Ectodermal cell (in vitro differentiated cells): Measurements from ENCODE around the gene PARP15.
"Not testable (repeated sequence)": the region's sequence is repeated elsewhere in the genome, so short reads cannot be mapped to it uniquely, and the experiment has no call there.

Experiments
- H3K27ac ChIP-seq: 2 replicates; pipeline ENCODE4 v1.7.0; 2013; ENCODE audit warnings: mild to moderate bottlenecking, low read depth, low read length; ENCODE audit not compliant: insufficient read depth, poor library complexity, severe bottlenecking
- H3K27me3 ChIP-seq: 2 replicates; pipeline ENCODE4 v1.7.0; 2013; ENCODE audit warnings: mild to moderate bottlenecking, low read length; ENCODE audit not compliant: insufficient read depth, control insufficient read depth, poor library complexity, severe bottlenecking
- H3K36me3 ChIP-seq: one replicate; pipeline ENCODE4 v1.7.0; 2013; ENCODE audit warnings: low read length; ENCODE audit not compliant: control insufficient read depth, insufficient read depth
- H3K4me1 ChIP-seq: one replicate; pipeline ENCODE4 v1.7.0; 2013; ENCODE audit warnings: low read length; ENCODE audit not compliant: control insufficient read depth, insufficient read depth
- H3K4me3 ChIP-seq: 2 replicates; pipeline ENCODE4 v1.7.0; 2013; ENCODE audit warnings: low read depth, low read length, control low read depth; ENCODE audit not compliant: insufficient read depth
- H3K9me3 ChIP-seq: 2 replicates; pipeline ENCODE4 v1.7.0; 2013; ENCODE audit warnings: mild to moderate bottlenecking, low read length, moderate library complexity; ENCODE audit not compliant: control insufficient read depth
- WGBS, 2 experiments: methylation state at CpG; one replicate each; pipeline ENCODE4 v1.1.7; 2013; ENCODE audit warnings: missing lambda C conversion rate in 2 of 2; 5-methylcytosine and 5-hydroxymethylcytosine counted together

Gene PARP15

GRCh38 chr3:122679085-122679881, 101.8 kb downstream of the PARP15 start:
- no peak overlapping the region for H3K4me3 ChIP-seq
- H3K36me3 ChIP-seq, result no peaks in the 10 kb centered on the region
- H3K4me1 ChIP-seq, result no peaks in the 10 kb centered on the region
- peaks cover 27% of the 10 kb centered on the region for H3K27me3 ChIP-seq
- no peak overlapping the region for H3K27ac ChIP-seq
- no peaks in the 10 kb centered on the region for H3K9me3 ChIP-seq
- 21 to 23% methylated on average over 16 of the region's 16 CpGs for WGBS, 2 experiments

GRCh38 chr3:122679882-122680474, 102.5 kb downstream of the PARP15 start:
- Histone ChIP-seq H3K9me3 (no peaks in the 10 kb centered on the region), H3K27ac (no peak overlapping the region), H3K36me3 (no peaks in the 10 kb centered on the region), H3K4me3 (peak overlapping the region; percentile 68), H3K27me3 (peaks cover 27% of the 10 kb centered on the region), H3K4me1 (no peaks in the 10 kb centered on the region)
- WGBS, 2 experiments, result 76 to 78% methylated on average over 10 of the region's 10 CpGs

DNA sequence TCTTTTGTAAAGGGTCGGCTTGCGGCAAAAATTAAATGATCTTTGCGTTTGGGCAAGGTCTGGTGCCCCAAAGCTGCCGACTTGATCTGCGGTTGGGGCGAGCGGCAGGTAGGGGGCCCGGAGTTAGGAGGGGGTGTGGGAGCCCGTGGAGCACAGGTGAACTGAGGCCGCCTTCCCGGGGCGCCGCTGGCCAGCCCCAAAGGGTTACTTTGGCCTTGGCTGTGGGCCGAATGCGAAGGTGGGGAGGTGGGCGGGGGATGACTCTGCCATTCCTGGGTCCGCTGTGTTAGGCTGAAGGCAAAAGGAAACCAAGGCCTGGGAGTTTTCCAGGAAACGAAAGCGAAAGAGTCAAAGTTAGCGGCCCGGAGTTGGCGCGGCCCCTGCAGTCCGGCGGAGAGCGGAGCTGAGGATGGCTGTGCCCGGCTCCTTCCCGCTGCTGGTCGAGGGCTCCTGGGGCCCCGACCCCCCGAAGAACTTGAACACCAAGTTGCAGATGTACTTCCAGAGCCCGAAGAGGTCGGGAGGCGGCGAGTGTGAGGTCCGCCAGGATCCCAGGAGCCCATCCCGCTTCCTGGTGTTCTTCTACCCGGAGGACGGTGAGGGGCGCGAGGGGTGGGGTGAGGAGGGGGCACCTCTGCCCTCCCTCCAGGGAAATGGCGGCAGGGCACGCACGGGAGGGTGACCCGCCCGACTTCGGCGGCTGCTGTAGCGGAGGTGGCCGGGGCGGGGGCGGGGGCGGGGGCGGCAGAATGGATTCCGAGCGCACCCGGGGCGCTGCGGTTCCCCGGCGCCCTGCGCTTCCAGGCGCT, 103.2 kb downstream of the PARP15 start, which contains the start of gene PARP14:
TSS of gene PARP14 (plus strand) at position 365 of the 809 bp plus-strand sequence. CDS start at position 410, 45 bp downstream.
- H3K4me3 ChIP-seq, result peak within 1 kb of the TSS; percentile 68
- 4 to 5% methylated on average over 63 of the region's 63 CpGs for WGBS, 2 experiments
- H3K36me3 ChIP-seq, result no peaks in the 10 kb centered on the region
- H3K9me3 ChIP-seq, result no peaks in the 10 kb centered on the region
- H3K4me1 ChIP-seq, result no peaks in the 10 kb centered on the region
- H3K27ac ChIP-seq, result no peak within 1 kb of the TSS
- H3K27me3 ChIP-seq, result peaks cover 27% of the 10 kb centered on the region

GRCh38 chr3:122681284-122681973, 104.0 kb downstream of the PARP15 start:
- H3K36me3 ChIP-seq, result no peaks in the 10 kb centered on the region
- H3K9me3 ChIP-seq, result no peaks in the 10 kb centered on the region
- H3K27me3 ChIP-seq, result peaks cover 27% of the 10 kb centered on the region
- WGBS, 2 experiments, result 50% methylated on average over 24 of the region's 24 CpGs
- peak overlapping the region; percentile 68 for H3K4me3 ChIP-seq
- H3K4me1 ChIP-seq, result no peaks in the 10 kb centered on the region
- no peak overlapping the region for H3K27ac ChIP-seq

DNA sequence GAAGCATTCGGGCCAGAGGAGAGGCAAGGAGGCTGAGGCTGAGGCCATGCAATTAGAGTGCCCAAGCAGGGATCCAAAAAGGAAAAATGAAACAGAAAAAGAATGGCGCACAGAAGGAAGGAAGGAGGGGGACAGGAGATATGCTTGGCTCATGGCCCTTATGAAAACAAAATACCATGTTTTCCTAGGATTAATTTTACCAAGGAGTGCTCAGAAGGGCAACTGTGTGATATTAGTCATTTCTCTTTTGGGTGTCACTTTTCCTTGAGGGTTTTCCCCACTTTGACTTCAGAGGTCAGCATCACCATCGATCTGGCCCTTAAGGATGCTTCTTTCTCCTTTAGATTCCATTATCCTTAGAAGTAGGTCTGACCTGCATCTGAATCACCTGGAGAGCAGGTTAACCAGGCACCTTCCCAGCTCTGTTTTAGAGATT, 104.5 kb downstream of the PARP15 start:
- Histone ChIP-seq H3K27ac (no peak overlapping the region), H3K9me3 (no peaks in the 10 kb centered on the region), H3K4me3 (no peak overlapping the region), H3K4me1 (no peaks in the 10 kb centered on the region), H3K27me3 (peaks cover 27% of the 10 kb centered on the region), H3K36me3 (no peaks in the 10 kb centered on the region)
- 94 to 98% methylated on average over 3 of the region's 3 CpGs for WGBS, 2 experiments

DNA sequence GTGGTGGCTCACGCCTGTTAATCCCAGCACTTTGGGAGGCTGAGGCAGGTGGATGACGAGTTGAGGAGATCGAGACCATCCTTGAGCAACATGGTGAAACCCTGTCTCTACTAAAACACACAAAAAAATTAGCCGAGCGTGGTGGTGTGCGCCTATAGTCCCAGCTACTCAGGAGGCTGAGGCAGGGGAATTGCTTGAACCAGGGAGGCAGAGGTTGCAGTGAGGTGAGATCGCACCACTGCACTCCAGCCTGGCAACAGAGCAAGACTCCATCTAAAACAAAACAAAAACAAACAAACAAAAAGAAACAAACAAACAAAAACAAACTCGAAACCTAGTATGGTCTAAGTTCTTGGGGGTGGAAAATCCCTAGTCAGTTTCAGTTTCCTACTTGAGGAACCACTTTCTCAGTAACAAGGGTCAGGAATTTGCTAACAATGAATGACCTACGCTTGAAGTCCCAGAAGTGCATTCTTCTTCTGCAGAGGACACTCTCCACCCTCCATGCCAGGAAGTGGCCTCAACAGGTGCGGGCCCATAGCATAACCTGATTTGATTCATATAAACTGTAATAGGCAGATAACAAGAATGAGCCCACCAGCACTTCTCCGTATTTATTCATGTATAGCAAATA, 105.4 kb downstream of the PARP15 start:
- H3K4me3 ChIP-seq, H3K4me1 ChIP-seq, H3K9me3 ChIP-seq, H3K27ac ChIP-seq, H3K36me3 ChIP-seq: not testable (repeated sequence)
- WGBS, 2 experiments, result 89 to 93% methylated on average over 10 to 11 of the region's 11 CpGs
- H3K27me3 ChIP-seq, result peaks cover 27% of the 10 kb centered on the region

DNA sequence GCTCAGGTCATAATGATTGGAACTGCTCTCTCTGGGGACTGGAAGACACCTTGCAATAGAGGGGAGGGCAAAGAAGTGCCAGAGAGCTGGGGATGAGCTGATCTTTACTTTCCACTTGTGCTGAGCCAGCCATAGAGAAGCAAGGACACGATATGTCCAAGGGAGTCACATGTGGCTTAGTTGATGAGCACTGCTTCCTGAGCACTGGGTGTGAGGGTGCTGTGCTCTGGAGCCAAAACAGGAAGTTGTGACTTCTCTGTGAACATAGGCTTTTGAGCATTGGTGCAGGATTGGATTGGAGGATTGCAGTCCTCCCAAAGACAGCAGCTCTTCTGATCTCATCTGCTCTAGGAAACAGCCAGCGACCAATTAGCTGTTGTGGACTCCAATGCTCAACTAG, 109.8 kb downstream of the PARP15 start:
- WGBS, 2 experiments, result 89 to 100% methylated on average over 2 of the region's 2 CpGs
- no peaks in the 10 kb centered on the region for H3K4me1 ChIP-seq
- no peak overlapping the region for H3K27ac ChIP-seq
- no peaks in the 10 kb centered on the region for H3K27me3 ChIP-seq
- H3K4me3 ChIP-seq, result no peak overlapping the region
- H3K36me3 ChIP-seq, result no peaks in the 10 kb centered on the region
- no peaks in the 10 kb centered on the region for H3K9me3 ChIP-seq
